Measurements from ENCODE around the gene TIMM21.

DNA sequence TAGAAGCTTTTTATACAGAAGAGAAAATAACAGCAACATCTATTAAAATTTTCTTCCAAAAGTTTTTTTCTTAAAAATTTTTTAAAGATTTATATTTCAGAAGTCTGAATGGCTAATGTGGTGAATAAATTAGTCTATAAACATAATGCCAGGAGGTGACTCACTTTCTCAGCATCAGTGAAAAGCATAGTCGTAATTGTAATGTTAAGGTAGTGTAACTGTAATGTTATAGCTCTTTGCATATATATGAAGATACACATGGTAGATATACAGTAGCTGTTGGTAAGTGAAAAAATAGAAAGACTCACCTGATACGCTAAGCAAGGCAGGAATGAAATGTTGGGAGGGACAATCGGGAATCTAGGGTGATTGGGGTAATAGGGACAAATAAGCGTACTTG lies 5.5 kb downstream of the TIMM21 start:
- TF ChIP-seq POLR2AphosphoS5 (IDR thresholded peaks at IDR 0.05) (no peak), POLR2A (IDR thresholded peaks at IDR 0.05) (no peak)

Measured in transverse colon (tissue), 3 donors.